HG03025 (cell line): Measurements from ENCODE around the gene TSPAN15.

Source experiments
- ATAC-seq: cut with Tn5 transposase; IDR thresholded peaks from one replicate; pipeline ENCODE4 v1.9.1; 2021; ENCODE audit warnings: mild to moderate bottlenecking, moderate library complexity; ENCODE audit not compliant: unreplicated experiment, low FRiP score

Gene TSPAN15

DNA sequence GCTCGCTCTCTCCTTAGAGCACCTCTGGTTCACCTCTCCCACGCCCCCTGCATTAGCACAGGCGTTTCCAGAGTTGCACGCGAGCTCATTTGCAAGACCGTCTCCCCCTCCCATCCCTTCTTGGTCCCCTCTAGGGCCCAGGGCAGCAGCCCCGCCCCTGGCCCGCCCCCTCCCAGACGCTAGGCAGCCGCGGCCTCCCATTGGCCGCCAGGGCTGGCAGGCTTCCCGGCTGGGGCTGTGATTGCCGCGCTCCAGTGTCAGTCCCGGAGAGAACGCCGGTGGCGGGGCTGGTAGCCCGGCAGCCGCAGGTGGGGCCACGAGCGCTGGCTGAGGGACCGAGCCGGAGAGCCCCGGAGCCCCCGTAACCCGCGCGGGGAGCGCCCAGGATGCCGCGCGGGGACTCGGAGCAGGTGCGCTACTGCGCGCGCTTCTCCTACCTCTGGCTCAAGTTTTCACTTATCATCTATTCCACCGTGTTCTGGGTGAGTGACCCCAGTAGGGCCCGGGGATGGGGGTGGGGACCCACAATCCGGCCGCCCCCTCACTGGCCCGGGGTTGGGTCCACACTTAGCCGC lies at the start of gene TSPAN15:
Gene TSPAN15, plus strand, starts transcription at position 257 of the 575 bp plus-strand sequence. Its CDS starts 130 bp downstream, at position 387.
- ATAC-seq: peak; percentile 81

DNA sequence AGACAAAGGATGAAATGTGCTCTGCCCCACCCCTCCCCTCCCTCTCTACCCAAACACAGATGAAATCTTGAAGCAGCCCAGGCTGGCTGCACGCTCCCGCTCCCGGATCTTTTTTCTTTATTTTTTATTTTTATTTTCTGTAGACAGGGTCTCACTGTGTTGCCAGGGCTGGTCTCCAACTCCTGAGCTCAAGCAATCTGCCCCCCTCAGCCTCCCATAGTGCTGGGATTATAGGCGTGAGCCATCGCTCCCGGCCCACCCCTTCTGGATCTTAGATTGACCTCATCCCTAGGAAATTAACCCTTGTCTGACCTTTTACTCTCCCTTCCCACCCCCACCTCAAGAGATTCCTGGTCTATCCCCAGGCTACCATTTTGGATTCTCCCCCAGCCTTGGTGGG lies 48.9 kb upstream of the TSPAN15 start:
- ATAC-seq: no peak

DNA sequence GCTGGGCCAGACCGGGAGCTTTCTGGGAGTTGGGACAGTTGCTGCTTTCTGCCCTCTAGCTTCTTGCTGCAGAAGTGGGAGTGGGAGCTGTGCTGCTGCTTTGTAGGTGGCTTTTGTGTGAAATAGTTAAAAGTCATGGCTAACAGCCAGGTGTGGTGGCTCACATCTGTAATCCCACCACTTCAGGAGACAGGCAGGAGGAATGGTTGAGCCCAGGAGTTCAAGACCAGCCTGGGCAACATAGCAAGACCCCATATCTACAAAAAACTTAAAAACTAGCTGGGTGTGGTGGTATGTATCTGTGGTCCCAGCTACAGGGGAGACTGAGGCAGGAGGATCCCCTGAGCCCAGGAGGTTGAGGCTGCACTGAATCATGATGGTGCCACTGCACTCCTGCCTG lies 48.2 kb upstream of the TSPAN15 start:
- ATAC-seq: no peak

DNA sequence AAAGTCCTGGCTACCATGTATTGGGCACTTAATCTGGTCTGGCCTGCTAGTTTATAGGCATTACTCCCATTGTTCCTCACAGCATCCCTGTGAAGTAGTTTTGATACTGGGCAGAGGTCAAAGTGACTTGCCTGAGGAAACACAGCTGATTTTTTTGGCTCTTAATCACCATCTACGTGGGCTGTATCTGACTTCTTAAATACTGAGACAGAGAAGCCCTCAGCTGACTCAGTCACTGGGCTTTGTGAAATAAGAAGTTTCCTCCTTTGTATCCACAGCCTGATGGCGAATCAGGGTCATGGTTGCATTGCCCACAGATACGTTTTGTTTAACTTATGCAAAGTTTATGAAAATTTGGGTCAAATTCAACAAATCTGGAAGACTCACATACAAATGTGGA lies 47.7 kb upstream of the TSPAN15 start:
- no peak for ATAC-seq

DNA sequence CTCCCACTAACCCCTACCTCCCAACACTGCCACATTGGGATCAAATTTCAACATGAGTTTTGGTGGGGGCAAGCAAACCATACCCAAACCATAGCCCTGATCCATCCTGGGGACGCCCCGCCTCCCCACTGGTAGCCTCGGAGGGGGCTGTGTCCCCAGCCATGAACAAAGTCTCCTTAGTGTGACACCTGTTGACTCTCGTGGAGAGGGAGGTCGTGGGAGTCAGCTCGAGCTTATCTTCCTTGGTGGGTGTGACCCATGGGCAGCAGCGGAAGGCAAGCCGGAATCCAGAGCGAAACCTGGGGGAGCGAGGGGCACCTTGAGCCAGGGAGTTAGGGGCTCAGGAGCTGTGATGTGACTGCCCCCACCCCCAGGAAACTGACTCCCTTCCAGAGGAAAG lies 46.5 kb upstream of the TSPAN15 start:
- ATAC-seq: no peak

DNA sequence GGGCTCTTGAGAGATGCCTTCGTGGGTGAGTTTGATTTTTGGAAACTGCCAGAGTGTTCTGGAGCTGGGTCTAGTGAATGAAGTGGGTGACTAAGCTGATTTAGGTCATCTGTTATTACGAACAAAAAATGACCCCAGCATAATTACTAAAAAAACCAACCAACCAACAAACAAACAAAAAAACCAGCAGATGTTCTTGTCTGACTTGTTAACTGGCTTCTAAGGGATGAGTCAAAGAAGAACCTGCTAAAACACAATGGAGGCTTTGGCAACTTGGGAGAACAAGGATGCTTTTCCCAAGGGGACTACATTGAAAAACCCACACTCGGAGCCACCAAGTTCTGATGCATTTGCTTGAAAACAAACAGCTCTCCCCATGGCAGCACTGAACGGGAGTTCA lies 46.0 kb upstream of the TSPAN15 start:
- no peak for ATAC-seq

DNA sequence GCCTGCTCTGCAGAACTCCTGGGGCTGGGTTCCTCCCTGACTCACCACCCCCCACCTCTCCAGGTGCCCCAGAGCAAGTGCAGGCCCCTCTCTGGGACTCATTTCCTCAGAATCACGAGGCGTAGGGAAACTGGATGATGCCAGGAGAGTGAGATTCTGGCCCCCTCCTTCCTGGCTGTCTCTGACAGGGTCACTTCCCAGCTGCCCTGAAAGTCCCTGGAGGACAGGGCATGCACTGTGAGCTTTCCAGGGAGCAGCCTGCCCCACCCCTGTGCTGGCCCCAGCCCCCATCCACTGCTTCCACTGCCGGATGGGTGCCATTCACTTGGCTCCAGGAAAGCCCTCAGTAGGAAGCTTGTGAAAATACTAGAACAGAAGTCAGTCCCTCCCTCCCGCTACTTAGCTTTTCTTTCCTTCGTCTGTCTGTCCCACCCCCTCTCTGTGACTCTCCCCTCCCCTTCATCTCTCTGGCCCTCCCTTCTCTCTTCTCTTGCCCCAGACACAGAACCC lies 44.9 kb upstream of the TSPAN15 start:
- ATAC-seq: no peak

DNA sequence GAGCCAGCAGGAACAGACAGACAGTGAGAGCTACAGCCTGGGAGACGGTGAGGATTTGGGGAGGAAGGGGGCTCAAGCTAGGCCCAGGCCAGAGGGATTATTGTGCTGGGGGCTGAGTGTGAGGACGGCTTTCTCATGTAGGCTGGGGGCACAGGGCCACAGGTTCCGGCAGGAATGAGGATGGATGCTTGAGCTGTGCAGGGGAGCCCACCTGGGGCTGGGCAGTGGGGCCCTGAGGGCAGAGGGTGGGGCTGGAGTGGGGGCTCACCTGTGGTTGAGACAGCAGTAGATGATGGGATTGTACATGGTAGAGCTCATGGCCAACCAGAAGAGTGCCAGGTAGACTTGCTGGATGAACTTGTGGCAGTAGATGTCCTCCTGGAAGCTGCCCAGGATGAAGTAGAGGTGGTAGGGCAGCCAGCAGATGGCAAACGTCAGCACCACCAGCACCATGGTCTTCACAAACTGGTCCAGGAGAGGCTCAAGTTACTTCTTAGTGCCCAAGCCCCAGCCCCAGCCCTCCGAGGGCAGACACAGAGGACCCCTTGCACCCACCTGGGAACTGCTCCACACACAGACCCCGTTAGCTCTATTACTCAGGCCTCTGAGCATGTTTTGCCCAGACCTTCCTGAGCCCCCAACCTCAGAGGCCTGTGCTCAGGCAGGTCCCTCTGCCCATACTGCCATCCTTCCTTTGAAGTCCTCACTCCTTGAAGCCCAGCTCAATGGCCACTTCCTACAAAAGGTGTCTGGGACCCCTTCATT lies 44.3 kb upstream of the TSPAN15 start:
- no peak for ATAC-seq

DNA sequence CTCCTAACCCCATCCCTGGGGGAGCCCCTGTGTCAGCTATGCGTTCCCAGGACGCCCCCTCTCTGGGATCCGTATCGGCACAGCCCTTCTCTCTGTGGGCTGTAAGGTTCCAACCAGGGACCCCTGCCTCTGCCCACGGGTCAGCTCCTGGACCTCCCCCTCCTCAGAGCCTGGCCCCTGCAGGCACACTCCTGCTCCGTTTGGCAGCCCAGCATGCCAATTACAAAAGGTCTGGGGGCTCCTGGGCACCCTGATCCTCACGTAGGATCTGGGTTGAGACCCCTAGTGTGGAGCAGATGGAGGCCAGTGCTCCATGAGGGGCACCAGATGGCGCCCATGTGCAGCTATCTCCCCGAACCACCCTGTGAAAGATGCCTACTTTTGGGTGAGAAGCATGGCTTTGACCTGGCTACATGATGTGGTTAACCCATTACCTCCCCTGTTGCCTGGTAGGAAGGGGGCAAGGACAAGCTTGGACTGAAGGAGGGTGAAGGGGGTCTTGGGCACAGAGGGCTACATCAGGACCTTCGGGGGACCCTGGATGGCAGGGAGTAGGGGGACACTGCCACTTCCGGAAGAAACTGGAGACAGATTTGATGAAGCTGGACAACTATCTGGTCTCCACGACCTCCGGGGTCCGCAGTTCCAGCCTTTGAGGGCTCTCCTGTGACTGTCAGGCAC lies 43.5 kb upstream of the TSPAN15 start:
- ATAC-seq: no peak

DNA sequence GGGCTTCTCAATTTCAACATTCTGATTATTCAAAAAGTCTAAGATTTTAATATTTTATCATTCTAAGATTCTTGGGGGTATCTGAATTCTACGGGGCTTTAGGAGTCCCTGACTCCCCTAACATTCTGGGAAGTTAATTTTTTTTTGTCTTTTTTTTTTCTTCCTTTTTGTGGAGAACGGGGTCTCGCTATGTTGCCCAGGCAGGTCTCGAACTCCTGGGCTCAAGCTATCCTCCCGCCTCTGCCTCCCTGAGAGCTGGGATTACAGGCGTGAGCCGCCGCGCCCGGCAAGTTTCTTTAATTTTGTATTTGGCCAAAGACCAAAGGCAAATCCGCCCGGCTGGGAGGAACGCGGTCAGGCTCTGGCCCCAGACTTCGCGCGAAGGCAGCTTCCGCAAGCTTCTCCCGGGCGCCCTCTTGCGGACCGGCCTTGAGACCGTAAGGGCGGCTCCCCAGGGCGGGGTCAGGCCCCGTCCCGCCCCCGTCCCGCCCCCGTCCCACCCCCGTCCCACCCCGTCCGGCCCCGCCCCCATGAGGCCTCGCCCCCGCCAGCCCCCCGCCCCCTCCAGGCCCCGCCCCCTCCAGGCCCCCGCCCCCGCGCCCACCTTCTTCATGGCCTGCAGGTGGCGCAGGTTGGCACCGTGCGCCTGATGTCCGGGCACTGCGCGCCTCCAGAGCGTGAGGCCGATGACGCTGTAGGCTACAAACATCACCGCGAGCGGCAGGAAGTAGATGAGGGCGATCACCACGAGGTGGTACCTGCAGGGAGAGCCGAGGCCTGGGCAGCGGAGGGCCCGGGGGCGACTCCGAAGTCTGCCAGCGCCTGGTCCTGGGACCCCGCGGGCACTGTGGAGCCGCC lies 42.7 kb upstream of the TSPAN15 start:
- peak; percentile 83 for ATAC-seq

DNA sequence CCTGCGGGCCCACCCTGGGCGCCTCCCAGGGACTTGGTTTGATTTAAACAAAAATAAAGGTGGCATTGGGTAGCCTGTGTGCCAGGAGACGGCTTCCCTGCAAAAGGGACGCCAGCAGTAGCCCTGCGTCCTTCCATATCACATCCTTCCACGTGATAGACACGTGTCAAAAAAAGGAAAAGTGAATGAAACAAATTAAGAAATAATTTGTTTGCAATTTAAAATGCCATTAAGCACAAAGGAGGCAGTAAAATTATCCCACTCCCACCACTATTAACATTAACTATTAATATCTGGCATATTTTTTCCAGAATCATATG lies 42.1 kb upstream of the TSPAN15 start:
- no peak for ATAC-seq

DNA sequence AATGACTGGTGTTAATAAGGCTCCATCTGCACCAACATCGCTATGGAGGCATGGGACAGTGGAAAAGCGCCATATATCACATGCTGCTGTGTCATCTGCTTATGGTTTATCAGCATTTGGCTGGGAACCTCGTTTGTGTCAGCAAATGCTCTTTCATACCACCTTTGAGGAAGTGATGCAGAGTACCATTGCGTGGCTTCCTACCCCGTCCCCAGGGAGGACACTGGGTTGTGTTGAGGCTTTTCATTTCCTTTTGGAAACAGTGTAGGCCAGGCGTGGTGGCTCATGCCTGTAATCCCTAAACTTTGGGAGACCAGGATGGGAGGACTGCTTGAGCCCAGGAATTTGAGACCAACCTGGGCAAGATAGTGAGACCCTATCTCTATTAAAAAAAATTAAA lies 41.3 kb upstream of the TSPAN15 start:
- ATAC-seq: no peak

DNA sequence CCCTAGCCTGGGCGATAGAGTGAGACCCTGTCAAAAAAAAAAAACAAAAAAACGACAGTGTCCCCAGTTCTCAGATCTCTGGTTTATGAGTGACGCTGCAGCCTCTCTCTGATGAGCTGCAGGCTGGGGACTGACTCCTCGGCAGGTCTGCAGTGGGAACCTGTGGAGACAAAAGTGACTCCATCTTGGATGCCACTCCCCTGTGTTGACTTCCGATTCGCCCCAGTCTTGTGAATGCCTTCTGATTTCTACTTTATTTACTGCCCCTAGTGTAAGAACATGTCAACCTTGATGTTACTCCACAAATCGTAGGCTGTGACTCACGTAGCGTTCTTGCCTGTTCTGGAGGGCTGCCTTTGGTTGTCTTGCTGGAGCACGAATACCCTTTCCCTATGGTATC lies 40.8 kb upstream of the TSPAN15 start:
- ATAC-seq: no peak

DNA sequence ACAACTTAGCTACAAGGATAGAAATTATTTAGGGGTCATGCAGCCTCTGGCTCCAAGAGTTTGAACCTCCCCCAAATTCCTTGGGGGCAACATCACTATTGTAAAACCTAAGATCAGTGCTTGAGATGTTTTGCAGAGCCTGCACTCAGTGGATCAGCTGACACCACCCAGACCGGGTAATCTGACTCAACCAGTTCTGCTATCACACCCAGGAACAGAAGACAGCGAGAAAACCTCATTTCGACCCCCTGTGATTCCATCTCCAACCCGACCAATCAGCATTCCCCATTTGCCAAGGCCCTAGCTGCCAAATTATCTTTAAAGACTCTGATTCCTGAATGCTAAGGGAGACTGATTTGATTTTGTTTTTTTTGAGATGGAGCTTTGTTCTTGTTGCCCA lies 39.8 kb upstream of the TSPAN15 start:
- no peak for ATAC-seq

DNA sequence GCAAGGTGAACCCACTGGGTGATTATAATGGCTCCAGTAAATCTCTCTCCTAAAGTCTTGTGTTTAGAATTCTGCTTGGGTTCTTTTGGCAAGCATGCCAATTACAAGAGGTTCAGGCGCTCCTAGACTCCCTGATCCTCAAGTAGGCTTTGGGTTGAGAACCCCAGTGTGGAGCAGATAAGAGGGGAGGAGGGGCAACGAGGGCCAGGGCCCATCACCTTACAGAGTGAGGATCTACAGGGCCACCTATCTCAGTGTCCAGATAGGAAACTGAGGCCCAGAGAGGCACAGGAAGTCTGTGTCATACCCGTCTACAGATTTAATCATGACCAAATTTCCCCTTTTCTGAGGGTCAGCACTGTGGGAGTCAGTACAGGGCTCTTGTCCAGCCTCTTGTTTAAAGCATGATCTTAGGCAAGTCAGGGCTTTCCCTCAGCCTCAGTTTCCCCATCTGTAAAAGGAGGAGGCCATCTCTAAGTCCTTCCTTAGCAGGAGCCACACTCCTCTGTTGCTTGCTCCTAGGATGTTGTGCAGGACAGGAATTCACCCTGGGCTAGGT lies 39.0 kb upstream of the TSPAN15 start:
- no peak for ATAC-seq

DNA sequence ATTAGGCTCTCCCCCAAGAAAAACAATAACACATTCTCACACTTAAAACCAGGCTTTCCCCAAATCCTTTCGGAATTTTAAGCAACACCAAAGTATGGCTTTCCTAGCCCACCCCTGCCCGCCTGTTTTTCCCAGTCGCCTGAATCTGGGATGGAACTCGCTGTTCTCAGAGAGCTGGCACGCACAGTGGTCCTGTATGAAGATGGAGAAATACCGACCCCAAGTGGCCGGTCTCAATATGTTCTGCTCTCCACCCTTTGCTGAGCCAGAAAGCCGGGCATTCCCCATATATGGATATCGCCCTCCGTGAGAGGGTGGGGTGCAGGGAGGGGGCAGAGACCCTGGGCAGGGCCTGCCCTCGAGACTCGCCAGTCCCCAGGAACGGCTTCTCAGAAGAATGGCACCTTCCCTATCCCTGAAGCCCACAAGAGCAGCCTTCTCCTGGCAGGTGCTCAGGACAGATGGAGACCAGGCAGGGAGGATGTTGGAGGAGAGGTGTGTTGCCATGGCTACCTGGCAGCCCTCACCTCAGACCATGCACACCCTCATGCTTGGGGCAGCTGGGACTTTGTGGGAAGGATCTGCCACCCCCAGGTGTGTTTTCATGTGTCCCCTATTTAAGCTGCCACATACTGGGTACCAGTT lies 37.9 kb upstream of the TSPAN15 start:
- no peak for ATAC-seq

DNA sequence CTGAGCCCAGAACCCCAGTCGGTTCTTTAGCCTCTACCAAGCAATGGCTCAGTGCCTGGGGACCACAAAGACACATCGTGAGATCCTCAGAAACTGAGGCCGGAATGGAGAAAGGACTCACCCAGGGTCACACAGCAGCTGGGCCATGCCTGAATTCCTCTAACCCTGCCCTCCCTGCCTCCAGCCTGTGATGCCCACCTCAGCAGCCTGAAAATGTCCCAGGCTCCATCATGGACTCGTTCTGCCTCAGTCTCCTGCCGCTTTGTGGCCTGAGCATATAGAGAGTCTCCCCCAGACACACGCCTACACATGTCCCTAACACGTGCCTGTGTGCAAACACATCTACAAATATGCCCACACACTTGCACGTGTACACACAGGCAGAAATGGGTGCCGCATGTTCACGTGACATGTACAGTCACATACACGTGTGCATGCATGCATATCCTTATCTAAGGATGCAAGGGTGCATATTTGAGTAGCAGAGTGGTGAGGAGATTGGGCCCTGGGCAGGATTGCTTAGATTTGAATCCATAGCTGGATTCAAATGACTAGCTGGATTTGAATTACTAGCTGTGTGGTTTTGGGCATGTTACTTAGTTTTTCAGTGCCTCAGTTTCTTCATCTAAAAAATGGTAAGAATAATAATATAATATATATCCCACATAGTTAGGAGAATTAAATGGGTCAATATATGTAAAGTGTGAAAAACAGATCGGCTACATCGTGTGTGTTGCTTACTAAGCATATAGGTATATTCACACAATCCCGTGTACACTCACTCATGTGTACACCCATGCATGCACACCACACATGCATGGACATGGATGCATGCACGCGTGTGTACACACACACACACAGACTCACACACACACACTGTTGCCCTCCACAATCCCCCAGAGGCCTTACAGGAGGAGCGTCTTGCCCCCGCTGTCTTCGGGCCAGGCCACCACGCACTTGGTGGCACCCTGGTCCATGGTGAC lies 36.9 kb upstream of the TSPAN15 start:
- ATAC-seq: no peak

DNA sequence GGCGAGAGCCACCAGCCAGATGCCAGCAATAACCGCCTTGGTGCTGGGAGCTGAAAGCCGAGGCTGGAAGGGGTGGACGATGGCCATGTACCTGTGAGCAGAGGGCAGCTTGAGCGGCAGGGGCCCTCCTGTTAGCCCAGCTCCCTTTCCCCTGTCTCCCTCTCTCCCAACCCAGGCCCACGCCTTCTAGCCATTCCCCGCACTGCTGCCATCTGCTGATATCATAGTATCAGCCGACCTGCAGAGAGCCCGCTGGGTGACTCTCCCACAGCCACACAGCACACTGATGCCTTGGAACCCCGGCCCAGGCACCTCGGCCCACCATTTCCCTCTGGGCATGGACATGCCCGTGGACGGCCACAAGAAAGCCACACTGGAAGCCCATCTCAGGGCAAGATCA lies 36.2 kb upstream of the TSPAN15 start:
- no peak for ATAC-seq

DNA sequence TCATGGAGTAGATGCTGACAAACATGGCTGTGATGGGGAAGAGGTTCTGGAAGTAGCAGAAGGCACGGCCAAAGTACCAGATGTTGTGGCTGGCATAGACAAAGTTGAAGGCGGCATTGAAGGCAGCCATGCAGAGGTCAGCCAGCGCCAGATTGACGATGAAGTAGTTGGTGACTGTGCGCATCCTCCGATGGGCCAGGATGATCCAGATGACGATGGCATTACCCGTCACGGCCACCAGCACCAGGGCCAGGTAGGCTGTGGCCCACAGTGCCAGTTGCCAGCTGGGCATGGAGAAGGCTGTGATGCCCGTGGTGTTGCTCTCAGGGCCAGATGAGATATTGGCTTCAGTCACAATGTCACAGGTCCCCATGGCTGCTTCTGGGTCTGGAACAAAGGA lies 35.3 kb upstream of the TSPAN15 start:
- no peak for ATAC-seq
